ENCODE data around the gene B3GALT5. TPM values are rescaled to one million over a fixed set of nuclear protein-coding genes. Genes with fewer than 3 reads are reported as not detected.

B3GALT5 gene, protein sequence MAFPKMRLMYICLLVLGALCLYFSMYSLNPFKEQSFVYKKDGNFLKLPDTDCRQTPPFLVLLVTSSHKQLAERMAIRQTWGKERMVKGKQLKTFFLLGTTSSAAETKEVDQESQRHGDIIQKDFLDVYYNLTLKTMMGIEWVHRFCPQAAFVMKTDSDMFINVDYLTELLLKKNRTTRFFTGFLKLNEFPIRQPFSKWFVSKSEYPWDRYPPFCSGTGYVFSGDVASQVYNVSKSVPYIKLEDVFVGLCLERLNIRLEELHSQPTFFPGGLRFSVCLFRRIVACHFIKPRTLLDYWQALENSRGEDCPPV
- under 0.01 TPM for total RNA-seq

DNA sequence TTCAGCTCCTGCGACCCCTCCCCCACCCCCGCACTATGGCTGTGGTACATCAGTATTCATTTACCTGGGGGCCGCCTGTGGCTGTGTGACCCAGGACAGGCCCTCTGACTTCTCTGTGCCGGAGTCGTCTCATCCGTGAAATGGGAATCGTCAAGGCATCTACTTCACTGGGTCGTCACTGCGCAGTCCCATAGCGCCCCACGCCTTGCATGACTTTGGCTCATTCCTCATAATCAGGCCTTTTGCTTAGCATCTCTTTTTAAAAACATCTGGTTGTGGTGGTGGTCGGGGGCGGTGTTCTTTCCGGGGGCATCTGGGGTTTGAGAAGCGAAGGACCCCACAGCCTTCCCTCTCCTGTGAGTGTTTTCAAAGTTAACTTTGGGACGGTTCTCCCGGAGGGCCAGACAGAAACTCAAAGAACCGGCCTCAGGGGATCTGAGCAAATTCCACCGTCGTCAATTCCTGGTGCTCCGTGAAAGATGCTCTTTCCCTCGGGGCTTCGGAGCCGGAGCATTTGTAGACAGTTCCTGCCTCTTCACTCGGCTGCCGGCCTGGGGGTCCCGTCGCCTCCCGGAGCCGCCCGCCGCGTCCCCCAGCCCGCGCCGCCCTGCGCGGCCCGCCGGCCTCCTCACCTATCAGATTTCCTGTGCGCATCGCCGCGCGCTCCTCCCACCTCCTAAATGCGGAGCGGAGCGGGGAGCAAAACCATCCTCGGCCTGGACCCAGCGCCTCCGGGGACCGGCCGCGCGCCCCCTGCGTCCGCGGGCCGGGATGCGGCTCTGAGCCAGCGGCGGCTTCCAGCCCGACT is at the start of gene B3GALT5:
B3GALT5 (plus strand) TSS at position 708 of the 808 bp plus-strand sequence. CDS start 47,620 bp downstream, outside the sequence.
- no peak within 1 kb of the TSS for H3K27ac ChIP-seq (ENCODE audit: low read depth, low read length)
- no peaks in the 10 kb centered on the region for H3K9me3 ChIP-seq (ENCODE audit: control insufficient read depth in 3 of 3, low read length in 3 of 3)
- peak within 1 kb of the TSS; percentile 17 to 53 (median 32) for H3K4me3 ChIP-seq (ENCODE audit: low read length in 3 of 3)
- no peaks in the 10 kb centered on the region for H3K36me3 ChIP-seq (ENCODE audit: control insufficient read depth in 3 of 3, insufficient read depth in 3 of 3, low read length in 3 of 3)
- H3K9ac ChIP-seq (ENCODE audit: low read depth in 1 of 3, low read length in 3 of 3), result no peak within 1 kb of the TSS
- peaks cover 24 to 29% (median 27%) of the 10 kb centered on the region in 3 donors for H3K27me3 ChIP-seq (ENCODE audit: control insufficient read depth in 3 of 3, insufficient read depth in 3 of 3, low read length in 3 of 3)
- peaks cover 0 to 4% (median 3%) of the 10 kb centered on the region in 3 donors for H3K4me1 ChIP-seq (ENCODE audit: control insufficient read depth in 3 of 3, insufficient read depth in 3 of 3, low read length in 3 of 3)

DNA sequence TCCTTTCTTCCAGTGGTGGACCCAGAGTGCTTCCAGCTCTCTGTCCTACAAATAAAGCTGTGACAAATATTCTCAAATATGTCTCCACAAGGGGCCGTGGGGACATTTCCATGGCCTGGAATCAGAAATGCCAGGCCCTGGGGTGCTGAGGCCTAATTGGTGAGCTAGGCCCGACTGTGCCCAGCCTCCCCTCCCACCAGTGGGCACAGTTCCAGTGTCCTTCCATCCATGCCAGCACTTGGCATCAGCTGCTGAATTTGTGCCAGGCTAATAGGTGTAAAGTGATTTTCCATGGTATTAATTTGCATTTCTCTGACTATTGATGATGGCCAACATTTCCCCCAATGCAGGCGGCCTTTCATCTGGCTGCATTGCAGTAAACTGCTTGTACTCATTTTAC is 48.5 kb upstream of the B3GALT5 start:
- Histone ChIP-seq H3K4me1 (ENCODE audit: control insufficient read depth in 3 of 3, insufficient read depth in 3 of 3, low read length in 3 of 3) (no peaks in the 10 kb centered on the region), H3K36me3 (ENCODE audit: control insufficient read depth in 3 of 3, insufficient read depth in 3 of 3, low read length in 3 of 3) (no peaks in the 10 kb centered on the region), H3K4me3 (ENCODE audit: low read length in 3 of 3) (no peak overlapping the region), H3K27ac (ENCODE audit: low read depth, low read length) (no peak overlapping the region), H3K9ac (ENCODE audit: low read depth in 1 of 3, low read length in 3 of 3) (no peak overlapping the region), H3K27me3 (ENCODE audit: control insufficient read depth in 3 of 3, insufficient read depth in 3 of 3, low read length in 3 of 3) (no peaks in the 10 kb centered on the region), H3K9me3 (ENCODE audit: control insufficient read depth in 3 of 3, low read length in 3 of 3) (no peaks in the 10 kb centered on the region)

DNA sequence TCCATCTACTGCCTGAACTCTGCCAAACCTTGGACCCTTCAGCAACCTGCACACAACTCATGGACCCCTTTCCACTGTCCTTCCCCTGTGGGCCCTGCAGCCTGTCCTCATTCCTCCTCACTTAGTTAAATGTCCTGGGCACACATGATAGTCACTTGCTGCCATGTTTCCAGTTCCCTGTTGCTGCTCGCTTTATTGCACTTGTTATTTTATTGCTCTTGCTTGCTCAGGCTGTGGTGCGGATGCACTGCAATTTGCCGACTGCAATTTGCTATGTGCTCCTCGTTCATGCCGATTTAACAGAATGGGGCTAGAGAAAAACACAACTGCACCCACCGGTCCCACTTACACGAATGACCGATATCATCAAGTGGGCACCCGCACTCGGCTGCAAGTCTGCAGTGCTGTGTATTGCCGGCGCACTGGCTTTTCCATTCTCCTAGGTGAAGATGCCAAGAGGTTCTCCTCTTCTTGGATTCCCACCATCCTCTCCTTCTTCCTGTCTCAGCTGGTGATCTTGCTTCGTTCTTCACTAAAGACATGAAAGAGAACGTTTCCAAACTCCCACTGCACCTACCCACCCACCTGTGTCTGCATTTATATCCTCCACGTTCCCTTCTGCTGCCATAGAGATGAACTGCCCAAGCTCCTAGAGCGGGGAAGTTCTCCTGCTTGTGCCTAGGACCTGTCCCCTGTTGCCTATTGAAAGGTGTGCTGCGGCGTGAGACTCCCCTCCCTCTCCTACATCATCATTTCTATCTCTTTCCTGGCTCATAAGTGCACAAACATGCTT is 45.4 kb upstream of the B3GALT5 start:
- no peak overlapping the region for H3K9ac ChIP-seq (ENCODE audit: low read depth in 1 of 3, low read length in 3 of 3)
- no peak overlapping the region for H3K27ac ChIP-seq (ENCODE audit: low read depth, low read length)
- H3K27me3 ChIP-seq (ENCODE audit: control insufficient read depth in 3 of 3, insufficient read depth in 3 of 3, low read length in 3 of 3), result peaks cover 0 to 5% (median 0%) of the 10 kb centered on the region in 3 donors
- H3K4me3 ChIP-seq (ENCODE audit: low read length in 3 of 3), result no peak overlapping the region
- H3K36me3 ChIP-seq (ENCODE audit: control insufficient read depth in 3 of 3, insufficient read depth in 3 of 3, low read length in 3 of 3), result no peaks in the 10 kb centered on the region
- no peaks in the 10 kb centered on the region for H3K9me3 ChIP-seq (ENCODE audit: control insufficient read depth in 3 of 3, low read length in 3 of 3)
- no peaks in the 10 kb centered on the region for H3K4me1 ChIP-seq (ENCODE audit: control insufficient read depth in 3 of 3, insufficient read depth in 3 of 3, low read length in 3 of 3)

DNA sequence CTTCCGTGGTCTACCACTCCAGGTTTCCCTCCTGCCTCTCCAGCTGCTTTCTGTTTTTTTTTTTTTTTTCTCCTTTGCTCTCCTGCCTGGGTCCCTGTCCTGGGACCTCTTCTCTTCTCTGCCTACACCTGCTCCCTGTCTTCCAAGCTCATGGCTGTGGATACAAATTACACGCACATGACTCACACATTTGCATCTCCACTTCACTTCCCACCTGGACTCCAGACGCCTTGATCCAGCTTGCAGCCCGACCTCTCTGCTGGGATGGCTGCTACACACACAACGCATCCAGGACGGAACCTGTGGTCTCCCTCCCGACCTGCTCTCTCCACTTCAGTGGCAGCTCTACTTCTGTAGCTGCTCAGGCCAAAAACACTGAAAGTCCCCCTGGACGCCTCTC is 44.4 kb upstream of the B3GALT5 start:
- Histone ChIP-seq H3K27me3 (ENCODE audit: control insufficient read depth in 3 of 3, insufficient read depth in 3 of 3, low read length in 3 of 3) (peaks cover 0 to 5% (median 0%) of the 10 kb centered on the region in 3 donors), H3K9ac (ENCODE audit: low read depth in 1 of 3, low read length in 3 of 3) (no peak overlapping the region), H3K36me3 (ENCODE audit: control insufficient read depth in 3 of 3, insufficient read depth in 3 of 3, low read length in 3 of 3) (no peaks in the 10 kb centered on the region), H3K9me3 (ENCODE audit: control insufficient read depth in 3 of 3, low read length in 3 of 3) (no peaks in the 10 kb centered on the region), H3K4me3 (ENCODE audit: low read length in 3 of 3) (no peak overlapping the region), H3K27ac (ENCODE audit: low read depth, low read length) (no peak overlapping the region), H3K4me1 (ENCODE audit: control insufficient read depth in 3 of 3, insufficient read depth in 3 of 3, low read length in 3 of 3) (no peaks in the 10 kb centered on the region)

DNA sequence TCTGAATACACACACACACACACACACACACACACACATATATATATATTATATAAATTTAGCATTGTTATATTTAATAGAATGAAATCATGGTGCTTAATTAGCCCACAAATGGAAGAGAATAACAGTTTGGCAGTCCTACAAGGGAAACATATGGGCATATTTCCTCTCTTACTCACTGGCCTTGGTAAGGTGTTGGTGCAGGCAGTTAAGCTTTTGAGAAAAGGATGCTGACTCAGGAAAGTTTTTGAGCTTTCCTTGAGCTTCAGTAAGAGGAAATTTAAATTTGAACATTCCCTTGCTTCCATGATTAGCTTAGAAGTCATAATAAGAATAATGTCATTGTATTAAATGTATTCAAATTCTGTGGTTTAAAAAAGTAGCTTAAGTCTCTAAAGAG is 37.0 kb upstream of the B3GALT5 start:
- H3K27me3 ChIP-seq (ENCODE audit: control insufficient read depth in 3 of 3, insufficient read depth in 3 of 3, low read length in 3 of 3), result peaks cover 0 to 5% (median 0%) of the 10 kb centered on the region in 3 donors

DNA sequence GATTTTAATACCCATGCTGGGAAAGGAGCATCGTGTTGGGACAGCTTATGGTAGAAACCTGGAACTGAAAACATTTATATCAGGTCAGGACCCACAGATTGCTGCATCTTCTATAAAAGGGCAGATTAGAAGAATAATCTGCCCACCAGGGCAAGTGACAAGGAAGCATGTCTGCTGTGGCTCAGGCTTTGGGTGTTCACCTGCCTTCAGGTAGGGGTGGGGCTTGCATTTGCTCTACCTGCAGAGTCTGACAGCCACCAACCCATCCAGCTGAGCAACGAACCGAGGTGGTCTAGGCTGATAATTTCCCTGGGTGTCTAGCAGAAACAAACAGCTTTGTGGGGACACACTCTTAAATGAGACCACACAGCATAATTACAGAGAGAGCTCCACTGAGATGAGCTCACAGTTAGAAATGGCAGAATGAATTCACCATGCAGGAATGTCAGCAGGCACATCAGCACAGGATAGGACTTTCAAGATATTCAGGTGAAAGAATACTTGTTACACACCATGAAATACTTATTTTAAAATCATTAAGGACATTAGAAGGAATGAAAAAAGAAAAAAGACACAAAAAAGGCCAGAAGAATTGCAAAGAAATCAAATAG is 36.1 kb upstream of the B3GALT5 start:
- Histone ChIP-seq H3K27ac (ENCODE audit: low read depth, low read length) (no peak overlapping the region), H3K36me3 (ENCODE audit: control insufficient read depth in 3 of 3, insufficient read depth in 3 of 3, low read length in 3 of 3) (no peaks in the 10 kb centered on the region), H3K9ac (ENCODE audit: low read depth in 1 of 3, low read length in 3 of 3) (no peak overlapping the region), H3K9me3 (ENCODE audit: control insufficient read depth in 3 of 3, low read length in 3 of 3) (no peaks in the 10 kb centered on the region), H3K4me1 (ENCODE audit: control insufficient read depth in 3 of 3, insufficient read depth in 3 of 3, low read length in 3 of 3) (no peaks in the 10 kb centered on the region), H3K27me3 (ENCODE audit: control insufficient read depth in 3 of 3, insufficient read depth in 3 of 3, low read length in 3 of 3) (peaks cover 0 to 5% (median 0%) of the 10 kb centered on the region in 3 donors), H3K4me3 (ENCODE audit: low read length in 3 of 3) (no peak overlapping the region)

More for the DNA sequence above, 37.0 kb upstream of the B3GALT5 start:
- Histone ChIP-seq H3K9ac (ENCODE audit: low read depth in 1 of 3, low read length in 3 of 3) (no peak overlapping the region), H3K4me3 (ENCODE audit: low read length in 3 of 3) (no peak overlapping the region), H3K4me1 (ENCODE audit: control insufficient read depth in 3 of 3, insufficient read depth in 3 of 3, low read length in 3 of 3) (no peaks in the 10 kb centered on the region), H3K27ac (ENCODE audit: low read depth, low read length) (no peak overlapping the region), H3K9me3 (ENCODE audit: control insufficient read depth in 3 of 3, low read length in 3 of 3) (no peaks in the 10 kb centered on the region), H3K36me3 (ENCODE audit: control insufficient read depth in 3 of 3, insufficient read depth in 3 of 3, low read length in 3 of 3) (no peaks in the 10 kb centered on the region)

DNA sequence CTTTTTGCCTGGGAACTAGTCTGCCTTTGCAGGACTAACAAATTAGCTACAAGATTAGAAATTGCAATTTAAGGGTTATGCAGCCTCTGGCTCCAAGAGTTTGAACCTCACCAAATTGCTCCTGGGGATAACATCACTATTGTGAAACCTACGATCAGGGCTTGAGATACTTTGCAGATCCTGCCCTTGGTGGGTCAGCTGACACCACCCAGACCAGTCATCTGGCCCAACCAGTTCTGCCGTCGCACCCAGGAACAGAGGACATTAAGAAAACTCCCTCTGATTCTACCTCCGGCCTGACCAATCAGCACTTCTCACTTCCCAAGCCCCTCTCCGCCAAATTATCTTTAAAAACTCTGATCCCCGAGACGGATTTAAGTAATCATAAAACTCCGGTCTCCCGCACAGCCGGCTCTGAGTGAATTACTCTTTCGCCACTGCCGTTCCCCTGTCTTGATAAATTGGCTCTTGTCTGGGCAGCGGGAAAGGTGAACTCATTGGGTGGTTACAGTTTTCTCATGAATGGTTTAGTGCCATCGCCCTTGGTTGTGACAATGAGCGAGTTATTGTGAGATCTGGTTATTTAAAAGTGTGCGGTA is 32.9 kb upstream of the B3GALT5 start:
- H3K4me3 ChIP-seq (ENCODE audit: low read length in 3 of 3), result no peak overlapping the region
- no peaks in the 10 kb centered on the region for H3K4me1 ChIP-seq (ENCODE audit: control insufficient read depth in 3 of 3, insufficient read depth in 3 of 3, low read length in 3 of 3)
- H3K27ac ChIP-seq (ENCODE audit: low read depth, low read length), result no peak overlapping the region
- no peaks in the 10 kb centered on the region for H3K27me3 ChIP-seq (ENCODE audit: control insufficient read depth in 3 of 3, insufficient read depth in 3 of 3, low read length in 3 of 3)
- H3K36me3 ChIP-seq (ENCODE audit: control insufficient read depth in 3 of 3, insufficient read depth in 3 of 3, low read length in 3 of 3), result no peaks in the 10 kb centered on the region
- H3K9ac ChIP-seq (ENCODE audit: low read depth in 1 of 3, low read length in 3 of 3), result no peak overlapping the region
- H3K9me3 ChIP-seq (ENCODE audit: control insufficient read depth in 3 of 3, low read length in 3 of 3), result no peaks in the 10 kb centered on the region

DNA sequence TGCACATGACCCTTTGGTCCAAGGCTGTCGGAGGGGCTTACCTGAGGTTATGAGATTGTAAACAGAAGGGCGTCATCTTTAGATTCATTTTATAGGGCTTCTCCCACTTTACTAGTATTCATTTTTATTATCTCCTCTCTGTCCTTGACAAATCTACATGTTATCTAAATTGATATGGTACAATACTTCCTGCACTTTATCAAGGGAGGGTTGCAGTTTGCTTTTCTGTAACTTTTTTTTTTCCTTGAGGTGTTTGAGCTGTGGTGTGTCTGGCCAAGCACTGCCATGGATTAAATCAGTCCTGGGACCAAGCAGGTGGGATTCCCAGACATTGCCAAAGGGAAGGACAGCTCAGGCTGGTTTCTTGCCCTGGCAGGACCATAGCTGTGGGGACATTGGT is 32.0 kb upstream of the B3GALT5 start:
- H3K27me3 ChIP-seq (ENCODE audit: control insufficient read depth in 3 of 3, insufficient read depth in 3 of 3, low read length in 3 of 3), result no peaks in the 10 kb centered on the region
- no peak overlapping the region for H3K9ac ChIP-seq (ENCODE audit: low read depth in 1 of 3, low read length in 3 of 3)
- H3K9me3 ChIP-seq (ENCODE audit: control insufficient read depth in 3 of 3, low read length in 3 of 3), result no peaks in the 10 kb centered on the region

DNA sequence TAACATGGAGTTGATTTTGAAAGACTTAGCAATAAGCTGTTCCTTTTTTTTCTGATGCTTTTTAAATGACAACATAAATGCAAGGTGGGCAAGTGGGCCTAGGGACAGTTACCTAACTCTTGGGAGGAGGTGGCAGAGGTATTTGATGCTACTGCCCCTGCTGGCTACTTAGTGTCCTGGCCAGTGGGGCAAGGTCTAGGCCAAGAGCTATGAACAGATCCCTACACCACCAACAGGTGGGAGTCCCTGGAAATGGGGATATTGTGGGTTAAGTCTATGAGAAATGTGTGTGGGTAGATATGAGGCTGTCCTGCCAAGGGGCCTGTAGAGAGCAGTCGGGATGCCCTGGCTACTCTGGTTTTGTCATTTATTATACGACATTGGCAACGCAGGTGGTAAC is 31.3 kb upstream of the B3GALT5 start:
- Histone ChIP-seq H3K27me3 (ENCODE audit: control insufficient read depth in 3 of 3, insufficient read depth in 3 of 3, low read length in 3 of 3) (no peaks in the 10 kb centered on the region), H3K9ac (ENCODE audit: low read depth in 1 of 3, low read length in 3 of 3) (no peak overlapping the region), H3K9me3 (ENCODE audit: control insufficient read depth in 3 of 3, low read length in 3 of 3) (no peaks in the 10 kb centered on the region)

More for the DNA sequence above, 32.0 kb upstream of the B3GALT5 start:
- Histone ChIP-seq H3K36me3 (ENCODE audit: control insufficient read depth in 3 of 3, insufficient read depth in 3 of 3, low read length in 3 of 3) (no peaks in the 10 kb centered on the region), H3K27ac (ENCODE audit: low read depth, low read length) (no peak overlapping the region), H3K4me1 (ENCODE audit: control insufficient read depth in 3 of 3, insufficient read depth in 3 of 3, low read length in 3 of 3) (no peaks in the 10 kb centered on the region), H3K4me3 (ENCODE audit: low read length in 3 of 3) (no peak overlapping the region)

More for the DNA sequence above, 31.3 kb upstream of the B3GALT5 start:
- H3K36me3 ChIP-seq (ENCODE audit: control insufficient read depth in 3 of 3, insufficient read depth in 3 of 3, low read length in 3 of 3), result no peaks in the 10 kb centered on the region
- no peaks in the 10 kb centered on the region for H3K4me1 ChIP-seq (ENCODE audit: control insufficient read depth in 3 of 3, insufficient read depth in 3 of 3, low read length in 3 of 3)
- no peak overlapping the region for H3K4me3 ChIP-seq (ENCODE audit: low read length in 3 of 3)
- no peak overlapping the region for H3K27ac ChIP-seq (ENCODE audit: low read depth, low read length)

Data from skeletal muscle tissue (tissue), 4 donors.